NAMALWA (cell line): ENCODE data around the gene ZNF326.
A peak's percentile ranks its signal among the peaks of the same experiment; 100 is the strongest.
"Not testable (repeated sequence)": the region's sequence is repeated elsewhere in the genome, so short reads cannot be mapped to it uniquely, and the experiment has no call there.

Source experiments
- DNase-seq: peaks from one replicate; pipeline ENCODE4 v3.0.0-alpha.2; 2015; ENCODE audit warnings: low spot score

Gene ZNF326

DNA sequence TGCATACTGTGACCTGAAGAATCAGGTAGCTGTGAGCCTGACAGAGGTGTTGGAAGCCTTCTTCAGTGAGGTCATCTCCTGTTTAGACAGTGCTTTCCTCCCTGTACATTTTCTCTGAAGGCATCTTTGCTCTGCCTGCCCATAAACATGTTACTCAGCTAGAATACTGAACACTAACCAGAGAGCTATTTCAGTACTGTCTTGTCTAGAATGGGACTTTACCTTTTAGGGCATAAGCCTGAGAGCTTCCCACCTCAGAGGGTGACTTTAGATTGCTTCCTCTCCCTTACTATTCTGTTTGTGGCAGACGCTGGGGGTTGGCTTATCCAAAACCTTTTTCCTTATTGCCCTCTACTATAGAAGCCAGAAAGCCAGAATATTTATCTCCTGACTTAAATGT is 23.3 kb upstream of the ZNF326 start:
- DNase-seq, result no peak

- no peak for DNase-seq
Observed at GRCh38 chr1:89972024-89972423, 22.9 kb upstream of the ZNF326 start.

DNA sequence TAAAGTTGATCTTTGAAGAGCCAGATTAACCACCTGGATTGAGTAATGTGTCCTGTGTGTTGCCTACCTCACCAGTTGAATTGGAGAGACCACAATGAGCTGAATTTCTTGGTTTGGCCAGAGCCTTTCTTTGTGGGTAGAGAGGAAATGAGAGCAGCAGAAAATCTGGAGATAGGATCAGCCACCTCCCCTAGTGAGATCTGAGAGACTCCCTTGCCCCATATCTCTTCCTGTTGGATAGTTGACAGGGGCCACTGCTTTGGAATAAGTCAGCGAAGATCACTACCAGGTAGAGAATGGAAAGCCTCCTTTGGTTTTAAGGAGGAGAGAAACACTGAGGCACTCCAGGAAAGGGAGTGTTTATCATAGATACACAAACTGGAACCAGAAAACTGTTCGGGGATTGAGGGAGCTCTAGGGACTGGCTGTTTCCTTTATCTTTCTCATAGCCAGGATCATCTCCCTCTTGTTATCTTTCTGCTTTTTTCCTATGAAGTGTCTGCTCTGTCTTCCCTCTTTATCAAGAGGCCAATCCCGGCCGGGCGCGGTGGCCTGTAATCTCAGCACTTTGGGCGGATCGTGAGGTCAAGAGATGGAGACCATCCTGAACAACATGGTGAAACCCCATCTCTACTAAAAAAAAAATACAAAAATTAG is 21.3 kb upstream of the ZNF326 start:
- no peak for DNase-seq

GRCh38 chr1:89974256-89974655 is 20.7 kb upstream of the ZNF326 start:
- no peak for DNase-seq

GRCh38 chr1:89974696-89975470 is 20.0 kb upstream of the ZNF326 start:
- no peak for DNase-seq

DNA sequence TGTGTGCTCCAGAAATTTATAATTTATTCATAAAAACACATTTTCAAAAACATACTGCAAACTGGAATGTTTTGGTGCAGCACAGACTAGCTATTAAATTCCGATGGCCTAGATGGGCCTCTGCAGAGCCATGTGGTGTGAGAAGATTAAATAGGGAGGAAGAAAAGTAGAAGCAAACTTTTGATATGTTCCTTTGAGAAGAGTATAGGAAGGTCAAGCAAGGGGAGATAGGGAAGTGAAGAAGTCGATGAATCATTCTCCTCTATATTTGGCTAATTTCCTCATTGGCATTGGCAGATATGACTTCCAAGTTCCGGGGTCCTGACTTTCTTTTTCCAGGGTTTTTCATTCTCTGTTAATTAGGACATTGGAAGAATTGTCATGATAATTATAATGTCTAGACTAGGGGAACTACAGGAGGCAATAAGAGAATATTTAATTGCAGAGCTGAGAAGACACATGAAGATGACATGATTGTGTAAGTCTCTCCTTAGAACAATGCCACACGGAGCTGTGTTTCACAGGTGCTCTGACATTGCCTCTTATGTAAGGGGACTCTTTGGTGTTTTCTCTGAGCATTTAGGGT is 19.3 kb upstream of the ZNF326 start:
- DNase-seq, result no peak

DNA sequence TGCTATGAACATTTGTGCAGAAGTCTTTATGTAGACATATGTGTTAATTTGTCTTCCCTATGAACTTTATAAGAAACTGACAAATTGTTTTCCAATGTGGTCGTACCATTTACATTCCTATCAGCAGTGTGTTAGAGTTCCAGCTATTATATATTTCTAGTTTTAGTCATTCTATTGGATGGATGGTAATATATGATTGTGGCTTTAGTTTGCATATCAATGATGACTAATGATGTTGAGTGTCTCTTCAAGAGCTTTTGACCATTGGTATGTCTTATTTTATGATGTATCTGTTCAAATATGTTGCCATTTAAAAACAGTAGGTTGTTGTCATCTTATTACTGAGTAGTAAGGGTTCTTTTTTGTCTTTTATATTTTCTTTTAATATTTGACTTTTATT is 16.2 kb upstream of the ZNF326 start:
- DNase-seq, result no peak

GRCh38 chr1:89980605-89981004 is 14.3 kb upstream of the ZNF326 start:
- no peak for DNase-seq

DNA sequence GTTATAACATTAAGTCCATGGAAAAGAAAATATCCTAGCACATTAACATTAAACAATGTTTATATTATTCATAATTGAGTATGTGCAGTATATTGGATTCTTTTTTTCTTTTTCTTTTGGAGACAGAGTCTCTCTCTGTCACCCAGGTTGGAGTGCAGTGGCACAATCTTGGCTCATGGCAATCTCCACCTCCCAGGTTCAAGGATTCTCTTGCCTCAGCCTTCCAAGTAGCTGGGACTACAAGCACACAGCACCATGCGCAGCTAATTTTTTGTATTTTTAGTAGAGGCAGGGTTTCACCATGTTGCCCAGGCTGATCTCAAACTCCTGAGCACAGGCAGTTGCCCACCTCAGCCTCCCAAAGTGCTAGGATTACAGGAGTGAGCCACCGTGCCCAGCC is 12.1 kb upstream of the ZNF326 start:
- DNase-seq, result not testable (repeated sequence)

GRCh38 chr1:89984564-89985116 is 10.3 kb upstream of the ZNF326 start:
- not testable (repeated sequence) for DNase-seq

GRCh38 chr1:89986020-89986419 is 8.9 kb upstream of the ZNF326 start:
- no peak for DNase-seq

DNA sequence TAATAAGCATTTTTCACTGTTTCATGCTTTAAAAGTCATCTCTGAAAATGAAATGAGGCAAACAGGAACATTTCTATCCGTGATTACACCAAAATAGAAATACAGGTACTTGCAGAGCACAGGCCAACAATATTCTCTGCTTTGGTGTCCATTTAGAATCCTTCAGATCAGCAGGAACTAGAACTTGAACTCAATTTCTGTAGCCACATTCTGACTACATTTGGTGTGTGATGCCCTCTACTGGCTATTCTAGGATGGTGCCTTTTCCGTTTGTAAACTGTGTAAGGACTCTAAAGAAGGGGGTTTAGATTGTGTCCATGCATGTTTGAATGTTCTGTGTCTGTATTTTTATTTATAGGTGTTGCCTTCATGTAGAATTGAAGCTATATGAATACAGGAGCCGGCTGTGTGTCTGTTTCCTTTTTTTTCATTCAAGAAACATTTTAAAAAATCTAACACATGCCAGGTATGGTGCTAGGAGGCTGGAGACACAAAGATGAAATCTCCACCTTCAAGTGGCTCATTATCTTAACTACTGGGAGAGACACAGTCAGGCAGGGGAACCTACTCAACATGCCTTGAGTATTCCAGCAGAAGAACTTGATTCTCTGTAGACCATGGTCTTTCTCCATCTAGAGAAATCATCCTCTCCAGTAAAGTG is 7.6 kb upstream of the ZNF326 start:
- peak; percentile 88 for DNase-seq

- no peak for DNase-seq
Observed at GRCh38 chr1:89989099-89989498, 5.8 kb upstream of the ZNF326 start.

GRCh38 chr1:89989799-89990198 is 5.1 kb upstream of the ZNF326 start:
- DNase-seq, result no peak

GRCh38 chr1:89990976-89991831 is 3.7 kb upstream of the ZNF326 start:
- DNase-seq, result no peak

GRCh38 chr1:89993541-89993940 is 1.4 kb upstream of the ZNF326 start:
- no peak for DNase-seq

DNA sequence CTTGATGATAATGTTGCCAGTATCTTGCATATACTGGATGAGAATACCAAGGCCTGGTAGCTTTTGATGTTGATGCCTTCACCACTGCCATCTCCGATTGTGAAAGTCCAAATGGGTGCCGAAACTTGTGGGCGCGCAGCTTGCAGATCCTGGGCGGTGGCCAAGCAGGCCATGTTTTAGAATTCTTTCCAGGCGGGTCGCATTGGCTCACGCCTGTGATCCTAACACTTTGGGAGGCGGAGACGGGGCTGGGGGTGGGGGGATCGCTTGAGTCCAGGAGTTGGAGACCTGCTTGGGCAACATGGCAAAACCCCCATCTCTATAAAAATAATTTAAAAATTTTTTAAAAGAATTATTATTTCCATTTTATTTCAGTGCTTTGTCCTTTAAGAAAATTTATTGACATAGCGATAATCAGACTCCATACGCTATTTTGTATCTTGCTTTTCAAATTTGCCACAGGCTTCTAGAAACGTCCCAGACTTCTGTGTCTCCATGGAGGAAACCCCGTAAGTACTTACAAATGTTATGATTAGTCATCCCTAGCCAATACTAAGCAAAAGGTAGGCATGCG is 592 bp upstream of the ZNF326 start:
- no peak for DNase-seq

DNA sequence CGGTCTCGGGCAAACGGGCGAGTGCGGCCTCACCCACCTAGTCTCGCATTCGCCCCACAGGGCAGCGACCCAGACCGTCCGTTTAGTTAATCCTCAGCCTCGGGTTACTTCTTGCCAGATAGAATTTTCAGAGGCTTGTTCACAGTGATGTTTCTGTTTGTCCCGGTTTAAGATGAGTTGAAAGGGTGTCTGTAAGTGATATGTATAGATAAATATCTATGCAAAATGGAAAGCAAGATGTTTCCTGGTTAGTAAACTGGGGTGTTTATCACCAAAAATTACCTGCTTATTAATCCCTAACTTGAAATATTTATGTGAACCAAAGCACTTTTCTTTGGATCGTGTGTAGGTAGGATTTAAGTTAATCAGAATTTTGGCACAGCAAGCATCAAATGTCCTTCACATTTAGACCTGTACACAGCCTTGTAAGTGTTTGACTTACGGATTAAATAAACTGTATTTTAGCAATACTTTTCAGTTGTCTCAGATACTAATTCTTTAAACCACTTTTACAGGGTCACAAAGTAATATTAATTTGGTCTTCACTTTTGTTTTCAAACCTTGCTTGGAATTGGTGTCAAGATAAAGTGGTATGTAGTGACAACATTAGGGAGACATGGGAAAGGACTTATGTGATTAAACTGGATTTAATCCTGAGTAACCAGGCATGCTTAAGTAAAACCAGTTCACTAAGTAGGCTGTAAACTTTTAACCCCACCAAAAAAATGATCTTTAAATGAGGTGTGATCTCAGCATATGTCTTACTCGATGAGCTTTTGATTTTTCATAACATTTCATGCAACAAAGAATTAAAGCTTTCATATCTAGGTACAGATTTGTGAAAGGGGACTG is 914 bp downstream of the ZNF326 start:
- peak; percentile 73 for DNase-seq

GRCh38 chr1:89996450-89997110 is 1.7 kb downstream of the ZNF326 start:
- no peak for DNase-seq

DNA sequence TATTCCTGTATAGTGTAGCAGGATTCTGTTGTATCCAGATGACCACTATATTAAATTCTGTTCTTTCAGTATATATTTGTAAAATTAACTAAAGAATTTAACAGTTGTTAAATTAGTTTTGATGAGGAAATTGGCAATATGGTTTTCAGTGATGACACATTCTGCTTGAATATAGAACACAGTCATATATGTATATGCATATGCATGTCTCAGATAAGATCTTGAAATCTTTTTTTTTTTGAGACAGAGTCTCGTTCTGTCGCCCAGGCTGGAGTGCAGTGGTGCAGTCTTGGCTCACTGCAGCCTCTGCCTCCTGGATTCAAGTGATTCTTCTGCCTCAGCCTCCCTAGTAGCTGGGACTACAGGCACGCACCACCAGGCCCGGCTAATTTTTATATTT is 2.2 kb downstream of the ZNF326 start:
- not testable (repeated sequence) for DNase-seq
